Measurements from ENCODE around the gene SLC22A14. TPM values are rescaled to one million over a fixed set of nuclear protein-coding genes. Genes with fewer than 3 reads are reported as not detected.

Gene SLC22A14
- total RNA-seq, 4 donors from 2014 or later: 0.23 TPM; not detected in 3

DNA sequence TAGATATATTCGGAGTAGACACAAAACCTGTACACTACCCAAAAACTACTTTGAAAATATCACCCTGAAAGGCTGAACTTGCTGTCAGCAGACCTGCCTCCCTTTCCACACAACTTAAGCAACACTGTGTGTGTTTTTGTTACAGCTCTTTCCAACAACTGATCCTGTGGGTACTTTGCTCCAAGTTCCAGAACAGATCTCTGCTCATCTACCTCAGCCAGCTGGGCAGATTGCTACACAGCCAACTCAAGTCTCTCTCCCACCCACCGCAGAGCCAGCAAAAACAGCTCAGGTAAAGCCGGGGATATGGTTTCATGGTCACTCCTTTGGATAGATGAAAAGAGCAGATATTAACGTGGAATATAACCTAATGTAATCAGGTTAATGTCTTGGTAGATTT, 36.2 kb upstream of the SLC22A14 start:
- TF ChIP-seq POLR2A (IDR thresholded peaks at IDR 0.05; ENCODE audit: low read depth): no peak
- TF ChIP-seq POLR2AphosphoS5 (IDR thresholded peaks at IDR 0.05): no peak
- TF ChIP-seq, protein P1, sequence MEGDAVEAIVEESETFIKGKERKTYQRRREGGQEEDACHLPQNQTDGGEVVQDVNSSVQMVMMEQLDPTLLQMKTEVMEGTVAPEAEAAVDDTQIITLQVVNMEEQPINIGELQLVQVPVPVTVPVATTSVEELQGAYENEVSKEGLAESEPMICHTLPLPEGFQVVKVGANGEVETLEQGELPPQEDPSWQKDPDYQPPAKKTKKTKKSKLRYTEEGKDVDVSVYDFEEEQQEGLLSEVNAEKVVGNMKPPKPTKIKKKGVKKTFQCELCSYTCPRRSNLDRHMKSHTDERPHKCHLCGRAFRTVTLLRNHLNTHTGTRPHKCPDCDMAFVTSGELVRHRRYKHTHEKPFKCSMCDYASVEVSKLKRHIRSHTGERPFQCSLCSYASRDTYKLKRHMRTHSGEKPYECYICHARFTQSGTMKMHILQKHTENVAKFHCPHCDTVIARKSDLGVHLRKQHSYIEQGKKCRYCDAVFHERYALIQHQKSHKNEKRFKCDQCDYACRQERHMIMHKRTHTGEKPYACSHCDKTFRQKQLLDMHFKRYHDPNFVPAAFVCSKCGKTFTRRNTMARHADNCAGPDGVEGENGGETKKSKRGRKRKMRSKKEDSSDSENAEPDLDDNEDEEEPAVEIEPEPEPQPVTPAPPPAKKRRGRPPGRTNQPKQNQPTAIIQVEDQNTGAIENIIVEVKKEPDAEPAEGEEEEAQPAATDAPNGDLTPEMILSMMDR (IDR thresholded peaks at IDR 0.05): no peak
- no peak for TF ChIP-seq EP300 (IDR thresholded peaks at IDR 0.05)
- no peak overlapping the region for H3K4me3 ChIP-seq
- peaks cover 0 to 10% (median 8%) of the 10 kb centered on the region in 4 donors for H3K4me1 ChIP-seq
- DNase-seq (ENCODE audit: extremely low spot score): no peak
- no peaks in the 10 kb centered on the region for H3K27me3 ChIP-seq
- intact Hi-C loops (cut with DNase I): loop anchor here (5.0 kb wide), 1 partner anchor 109 kb away; the partner anchor contains the start of genes ACAA1 and MYD88
- no peaks in the 10 kb centered on the region for H3K9me3 ChIP-seq
- H3K36me3 ChIP-seq: peaks cover 5 to 69% (median 33%) of the 10 kb centered on the region in 4 donors
- WGBS: 88% methylated on average over 4 of the region's 4 CpGs
- H3K27ac ChIP-seq (replicated peaks in 1 of 4): no peak overlapping the region

DNA sequence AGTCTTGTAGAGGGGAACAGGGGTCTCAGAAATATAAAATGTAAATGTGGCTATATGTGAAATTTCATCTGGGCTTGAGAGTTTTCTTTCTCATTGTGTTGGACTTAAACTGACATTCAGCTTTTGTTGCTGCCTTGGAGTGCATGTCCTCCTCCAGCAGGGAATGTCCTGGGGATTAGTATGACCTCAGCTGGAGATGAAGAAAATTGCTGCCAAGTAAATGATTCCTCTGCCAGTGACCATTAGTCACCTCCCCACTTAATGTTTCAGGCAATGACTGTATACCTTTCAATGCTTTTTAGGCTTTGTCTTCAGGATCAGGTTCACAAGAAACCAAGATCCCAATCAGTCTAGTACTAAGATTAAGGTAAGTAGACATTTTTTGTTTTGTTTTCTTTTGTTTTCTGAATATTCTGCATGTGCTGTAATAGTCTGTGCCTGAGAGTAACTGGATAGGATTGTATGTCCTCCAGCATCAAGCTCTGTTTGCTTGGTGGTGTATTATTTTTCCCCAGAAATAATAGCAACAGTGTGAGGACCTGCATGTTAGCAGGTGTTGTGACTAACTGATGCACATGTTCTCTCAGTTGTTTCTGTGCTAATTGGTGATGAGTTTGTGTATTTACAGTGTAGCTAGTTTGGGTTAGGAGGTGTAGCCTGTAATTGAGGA, 34.6 kb upstream of the SLC22A14 start:
- no peaks in the 10 kb centered on the region for H3K9me3 ChIP-seq
- DNase-seq (ENCODE audit: extremely low spot score): no peak
- peaks cover 19 to 82% (median 48%) of the 10 kb centered on the region in 4 donors for H3K36me3 ChIP-seq
- TF ChIP-seq POLR2AphosphoS5 (IDR thresholded peaks at IDR 0.05) (peak; percentile 20 to 26), POLR2A (IDR thresholded peaks at IDR 0.05; ENCODE audit: low read depth) (no peak)
- TF ChIP-seq, protein P1 (IDR thresholded peaks at IDR 0.05): peak in 2 of 3 experiments; percentile 25 to 36
- H3K27ac ChIP-seq (replicated peaks in 1 of 4): no peak overlapping the region
- intact Hi-C loops (cut with DNase I): loop anchor here (5.0 kb wide), 1 partner anchor 110 kb away; the partner anchor contains the start of genes ACAA1 and MYD88
- no peaks in the 10 kb centered on the region for H3K27me3 ChIP-seq
- H3K4me3 ChIP-seq: no peak overlapping the region
- H3K4me1 ChIP-seq: peaks cover 0 to 10% (median 8%) of the 10 kb centered on the region in 4 donors

DNA sequence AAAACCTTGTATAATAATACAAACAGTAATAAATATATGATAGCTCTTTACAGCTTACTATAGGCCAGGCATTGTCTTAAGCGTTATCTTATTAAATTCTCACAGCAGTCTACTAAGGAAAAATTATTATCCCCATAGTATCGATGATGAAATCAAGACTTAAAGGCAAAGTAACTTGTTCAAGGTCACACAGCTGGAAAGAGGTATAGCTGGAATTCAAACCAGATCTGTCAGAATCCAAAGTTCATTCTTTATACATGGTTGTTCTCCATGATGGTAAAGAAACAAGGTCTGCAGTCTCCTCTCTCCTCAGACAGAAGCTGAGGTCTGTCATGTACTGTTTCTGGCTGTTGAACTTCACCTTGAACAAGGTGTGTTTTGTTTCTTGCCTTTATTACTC, 31.9 kb upstream of the SLC22A14 start:
- peaks cover 35 to 91% (median 73%) of the 10 kb centered on the region in 4 donors for H3K36me3 ChIP-seq
- TF ChIP-seq POLR2AphosphoS5 (IDR thresholded peaks at IDR 0.05) (no peak), EP300 (IDR thresholded peaks at IDR 0.05) (no peak), POLR2A (IDR thresholded peaks at IDR 0.05; ENCODE audit: low read depth) (no peak)
- TF ChIP-seq, protein P1 (IDR thresholded peaks at IDR 0.05): no peak
- no peak overlapping the region for H3K27ac ChIP-seq (replicated peaks in 1 of 4)
- H3K27me3 ChIP-seq: no peaks in the 10 kb centered on the region
- H3K4me1 ChIP-seq: peaks cover 0 to 10% (median 8%) of the 10 kb centered on the region in 4 donors
- DNase-seq (ENCODE audit: extremely low spot score): no peak
- intact Hi-C loops (cut with DNase I): no loop called here
- H3K9me3 ChIP-seq: no peaks in the 10 kb centered on the region
- WGBS: 94% methylated on average over 2 of the region's 2 CpGs
- H3K4me3 ChIP-seq: no peak overlapping the region

DNA sequence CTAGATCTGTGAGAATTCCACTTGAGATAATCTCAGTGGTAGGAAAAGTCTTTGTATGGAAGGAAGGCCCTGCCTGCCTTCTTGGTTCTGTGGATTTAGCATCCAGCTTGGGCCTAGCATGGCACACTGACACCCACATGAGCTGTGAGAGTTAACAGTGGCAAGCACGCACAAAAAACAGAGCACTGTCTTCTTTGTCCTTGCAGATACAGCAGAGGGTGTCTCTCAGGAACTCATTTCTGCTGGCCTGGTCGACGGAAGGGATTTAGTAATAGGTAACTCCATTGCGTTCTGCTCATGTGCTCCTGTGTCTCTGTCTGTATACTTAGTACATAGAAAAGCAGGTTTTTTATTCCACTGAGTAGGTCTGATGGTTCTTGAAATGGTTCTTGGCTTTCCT, 30.9 kb upstream of the SLC22A14 start:
- no peak overlapping the region for H3K4me3 ChIP-seq
- H3K4me1 ChIP-seq: peaks cover 0 to 10% (median 8%) of the 10 kb centered on the region in 4 donors
- TF ChIP-seq, protein P1 (IDR thresholded peaks at IDR 0.05): no peak
- TF ChIP-seq POLR2AphosphoS5 (IDR thresholded peaks at IDR 0.05) (no peak), EP300 (IDR thresholded peaks at IDR 0.05) (no peak), POLR2A (IDR thresholded peaks at IDR 0.05; ENCODE audit: low read depth) (no peak)
- H3K27me3 ChIP-seq: no peaks in the 10 kb centered on the region
- intact Hi-C loops (cut with DNase I): no loop called here
- no peak for DNase-seq (ENCODE audit: extremely low spot score)
- no peak overlapping the region for H3K27ac ChIP-seq (replicated peaks in 1 of 4)
- no peaks in the 10 kb centered on the region for H3K9me3 ChIP-seq
- WGBS: 93% methylated on average over 4 of the region's 4 CpGs
- H3K36me3 ChIP-seq: peaks cover 35 to 93% (median 72%) of the 10 kb centered on the region in 4 donors
